ENCODE data around the gene DCP1A.

The DCP1A gene

DNA sequence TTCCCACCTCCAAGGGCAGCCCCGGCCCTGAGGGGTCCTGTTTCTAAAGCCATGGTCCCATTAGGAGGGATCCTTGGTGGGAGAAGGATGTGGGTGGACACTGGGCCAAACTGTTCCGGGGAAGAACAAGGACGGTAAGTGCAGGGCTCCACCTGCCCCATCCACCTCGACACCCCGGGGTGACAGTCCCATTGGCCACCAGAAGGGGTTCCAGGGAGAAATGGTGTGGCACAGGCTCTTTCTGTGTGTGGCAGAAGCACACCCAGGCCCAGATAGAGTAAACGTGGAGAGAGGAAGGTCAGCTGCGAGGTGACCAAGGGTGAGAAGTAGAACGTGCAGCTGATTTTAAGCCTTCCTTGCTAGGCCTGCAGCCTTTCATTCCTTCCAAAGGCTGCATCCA, 103.6 kb downstream of the DCP1A start:
- Histone ChIP-seq H3K9me2 (replicated peaks; ENCODE audit: insufficient read depth, low read length) (no peaks in the 10 kb centered on the region), H3K4me3 (ENCODE audit: insufficient read depth, low read length, poor library complexity, severe bottlenecking) (no peak overlapping the region), H3K9ac (ENCODE audit: low read length) (no peak overlapping the region), H3K4me2 (ENCODE audit: low read depth, low read length, poor library complexity, severe bottlenecking) (no peak overlapping the region), H3F3A (ENCODE audit: insufficient read depth) (0 out of 2 replicates have a peak, but pooled peaks cover 3% of the 10 kb centered on the region), H4K20me1 (ENCODE audit: low read depth, low read length) (peaks cover 10% of the 10 kb centered on the region; the same call in 1 of the 2 replicates), H3K79me2 (ENCODE audit: insufficient read depth, low read length) (peaks cover 77% of the 10 kb centered on the region), H3K27ac (ENCODE audit: low read depth, low read length) (no peak overlapping the region), H3K27me3 (ENCODE audit: low read length) (no peaks in the 10 kb centered on the region), H3K36me3 (ENCODE audit: low read length) (no peaks in the 10 kb centered on the region; the same call in 1 of the 2 replicates), H2AFZ (ENCODE audit: low read depth, low read length, severe bottlenecking) (no peak overlapping the region), H3K9me3 (ENCODE audit: insufficient read depth, low read length) (no peaks in the 10 kb centered on the region)
- TF ChIP-seq EZH2phosphoT487 (conservative IDR thresholded peaks at IDR 0.05; ENCODE audit: low read length) = no peak
- TF ChIP-seq, protein P1, sequence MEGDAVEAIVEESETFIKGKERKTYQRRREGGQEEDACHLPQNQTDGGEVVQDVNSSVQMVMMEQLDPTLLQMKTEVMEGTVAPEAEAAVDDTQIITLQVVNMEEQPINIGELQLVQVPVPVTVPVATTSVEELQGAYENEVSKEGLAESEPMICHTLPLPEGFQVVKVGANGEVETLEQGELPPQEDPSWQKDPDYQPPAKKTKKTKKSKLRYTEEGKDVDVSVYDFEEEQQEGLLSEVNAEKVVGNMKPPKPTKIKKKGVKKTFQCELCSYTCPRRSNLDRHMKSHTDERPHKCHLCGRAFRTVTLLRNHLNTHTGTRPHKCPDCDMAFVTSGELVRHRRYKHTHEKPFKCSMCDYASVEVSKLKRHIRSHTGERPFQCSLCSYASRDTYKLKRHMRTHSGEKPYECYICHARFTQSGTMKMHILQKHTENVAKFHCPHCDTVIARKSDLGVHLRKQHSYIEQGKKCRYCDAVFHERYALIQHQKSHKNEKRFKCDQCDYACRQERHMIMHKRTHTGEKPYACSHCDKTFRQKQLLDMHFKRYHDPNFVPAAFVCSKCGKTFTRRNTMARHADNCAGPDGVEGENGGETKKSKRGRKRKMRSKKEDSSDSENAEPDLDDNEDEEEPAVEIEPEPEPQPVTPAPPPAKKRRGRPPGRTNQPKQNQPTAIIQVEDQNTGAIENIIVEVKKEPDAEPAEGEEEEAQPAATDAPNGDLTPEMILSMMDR (IDR thresholded peaks at IDR 0.05; ENCODE audit: insufficient read depth, low read length, poor library complexity, severe bottlenecking) = no peak

DNA sequence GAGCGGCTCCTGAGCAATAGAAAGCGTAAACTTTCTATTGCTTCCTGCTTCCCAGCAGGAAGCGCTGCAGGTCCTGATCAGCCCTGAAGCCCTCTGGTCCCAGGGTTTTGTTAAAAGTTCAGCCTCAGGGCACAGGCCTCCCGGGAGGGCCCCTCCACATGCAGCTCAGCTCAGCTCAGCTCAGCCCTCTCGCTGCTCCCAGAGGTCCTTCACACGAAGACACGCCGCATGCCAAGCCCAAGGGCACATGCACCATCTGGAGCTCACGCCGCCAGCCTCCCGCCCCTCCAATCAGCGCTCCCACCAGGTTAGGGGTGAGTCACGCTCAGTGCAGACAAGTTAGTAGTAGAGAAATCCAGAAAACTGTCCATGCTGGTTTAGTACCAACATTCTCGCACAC, 104.2 kb downstream of the DCP1A start:
- Histone ChIP-seq H3K9ac (ENCODE audit: low read length) (no peak overlapping the region), H3K9me3 (ENCODE audit: insufficient read depth, low read length) (no peaks in the 10 kb centered on the region), H3K79me2 (ENCODE audit: insufficient read depth, low read length) (peaks cover 70% of the 10 kb centered on the region), H3K9me2 (replicated peaks; ENCODE audit: insufficient read depth, low read length) (no peaks in the 10 kb centered on the region), H3K27me3 (ENCODE audit: low read length) (no peaks in the 10 kb centered on the region), H3K4me2 (ENCODE audit: low read depth, low read length, poor library complexity, severe bottlenecking) (no peak overlapping the region), H3K27ac (ENCODE audit: low read depth, low read length) (no peak overlapping the region), H4K20me1 (ENCODE audit: low read depth, low read length) (peaks cover 10% of the 10 kb centered on the region; the same call in 1 of the 2 replicates), H3F3A (ENCODE audit: insufficient read depth) (0 out of 2 replicates have a peak, but pooled peaks cover 3% of the 10 kb centered on the region), H3K36me3 (ENCODE audit: low read length) (no peaks in the 10 kb centered on the region; the same call in 1 of the 2 replicates), H2AFZ (ENCODE audit: low read depth, low read length, severe bottlenecking) (no peak overlapping the region), H3K4me3 (ENCODE audit: insufficient read depth, low read length, poor library complexity, severe bottlenecking) (no peak overlapping the region)
- TF ChIP-seq, protein P1 (IDR thresholded peaks at IDR 0.05; ENCODE audit: insufficient read depth, low read length, poor library complexity, severe bottlenecking) = no peak
- TF ChIP-seq EZH2phosphoT487 (conservative IDR thresholded peaks at IDR 0.05; ENCODE audit: low read length) = no peak

DNA sequence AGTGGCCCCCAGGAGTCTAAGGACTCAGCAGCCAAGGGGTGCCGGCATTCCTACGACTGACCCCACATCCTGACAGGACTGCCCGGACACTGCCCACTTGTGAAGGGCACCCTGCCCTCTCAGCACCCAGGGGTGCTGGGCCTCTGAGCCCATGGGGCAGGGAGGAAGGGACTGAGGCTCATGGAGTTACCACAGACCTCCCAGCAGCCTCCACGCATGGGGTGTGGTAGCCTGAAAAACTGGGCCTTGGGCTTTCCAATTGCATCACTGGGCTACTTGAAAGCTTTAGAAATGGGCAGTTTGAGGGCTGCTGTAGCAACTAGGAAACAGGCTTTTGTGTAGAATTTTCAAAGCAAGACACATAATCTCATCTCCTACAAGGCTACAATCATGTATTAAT, 104.7 kb downstream of the DCP1A start:
- peaks cover 65% of the 10 kb centered on the region for H3K79me2 ChIP-seq (ENCODE audit: insufficient read depth, low read length)
- no peaks in the 10 kb centered on the region for H3K27me3 ChIP-seq (ENCODE audit: low read length)
- H3K9me3 ChIP-seq (ENCODE audit: insufficient read depth, low read length) = no peaks in the 10 kb centered on the region
- H3F3A ChIP-seq (ENCODE audit: insufficient read depth) = 0 out of 2 replicates have a peak, but pooled peaks cover 3% of the 10 kb centered on the region
- no peak overlapping the region for H3K4me2 ChIP-seq (ENCODE audit: low read depth, low read length, poor library complexity, severe bottlenecking)
- H4K20me1 ChIP-seq (ENCODE audit: low read depth, low read length) = peaks cover 10% of the 10 kb centered on the region; the same call in 1 of the 2 replicates
- no peak for TF ChIP-seq EZH2phosphoT487 (conservative IDR thresholded peaks at IDR 0.05; ENCODE audit: low read length)
- TF ChIP-seq, protein P1 (IDR thresholded peaks at IDR 0.05; ENCODE audit: insufficient read depth, low read length, poor library complexity, severe bottlenecking) = no peak
- no peak overlapping the region for H3K9ac ChIP-seq (ENCODE audit: low read length)
- H3K36me3 ChIP-seq (ENCODE audit: low read length) = no peaks in the 10 kb centered on the region; the same call in 1 of the 2 replicates
- H3K9me2 ChIP-seq (replicated peaks; ENCODE audit: insufficient read depth, low read length) = no peaks in the 10 kb centered on the region
- no peak overlapping the region for H3K4me3 ChIP-seq (ENCODE audit: insufficient read depth, low read length, poor library complexity, severe bottlenecking)
- H3K27ac ChIP-seq (ENCODE audit: low read depth, low read length) = no peak overlapping the region
- H2AFZ ChIP-seq (ENCODE audit: low read depth, low read length, severe bottlenecking) = no peak overlapping the region
